ENCODE measurements around the gene ADGRE3. TPM values are rescaled to one million over a fixed set of nuclear protein-coding genes. Genes with fewer than 3 reads are reported as not detected.

Gene ADGRE3
- total RNA-seq, 1 donor from 2014 or later: not detected

- Histone ChIP-seq H3K27ac (ENCODE audit: low read depth, low read length) (no peak overlapping the region), H3K36me3 (ENCODE audit: control insufficient read depth in 3 of 3, insufficient read depth in 3 of 3, low read length in 3 of 3) (peaks cover 41 to 46% (median 41%) of the 10 kb centered on the region in 3 donors), H3K9ac (ENCODE audit: low read depth in 1 of 3, low read length in 3 of 3) (no peak overlapping the region), H3K9me3 (ENCODE audit: control insufficient read depth in 3 of 3, low read length in 3 of 3) (no peaks in the 10 kb centered on the region), H3K4me3 (ENCODE audit: low read length in 3 of 3) (no peak overlapping the region), H3K4me1 (ENCODE audit: control insufficient read depth in 3 of 3, insufficient read depth in 3 of 3, low read length in 3 of 3) (peaks cover 10 to 11% (median 11%) of the 10 kb centered on the region in 3 donors), H3K27me3 (ENCODE audit: control insufficient read depth in 3 of 3, insufficient read depth in 3 of 3, low read length in 3 of 3) (no peaks in the 10 kb centered on the region)
Measured at GRCh38 chr19:14694641-14695266, 20.1 kb upstream of the ADGRE3 start.

GRCh38 chr19:14689598-14690503 is 15.2 kb upstream of the ADGRE3 start, which contains the start of gene ZNF333:
ZNF333 (plus strand) TSS chr19:14690048; CDS start chr19:14693492, 3,444 bp downstream.
- H3K27me3 ChIP-seq (ENCODE audit: control insufficient read depth in 3 of 3, insufficient read depth in 3 of 3, low read length in 3 of 3): no peaks in the 10 kb centered on the region
- peaks cover 11 to 12% (median 11%) of the 10 kb centered on the region in 3 donors for H3K4me1 ChIP-seq (ENCODE audit: control insufficient read depth in 3 of 3, insufficient read depth in 3 of 3, low read length in 3 of 3)
- H3K9ac ChIP-seq (ENCODE audit: low read depth in 1 of 3, low read length in 3 of 3): peak within 1 kb of the TSS; percentile 87 to 92 (median 89)
- H3K9me3 ChIP-seq (ENCODE audit: control insufficient read depth in 3 of 3, low read length in 3 of 3): no peaks in the 10 kb centered on the region
- H3K4me3 ChIP-seq (ENCODE audit: low read length in 3 of 3): peak within 1 kb of the TSS; percentile 93 to 96 (median 95)
- H3K36me3 ChIP-seq (ENCODE audit: control insufficient read depth in 3 of 3, insufficient read depth in 3 of 3, low read length in 3 of 3): peaks cover 2 to 11% (median 11%) of the 10 kb centered on the region in 3 donors
- peak within 1 kb of the TSS; percentile 90 for H3K27ac ChIP-seq (ENCODE audit: low read depth, low read length)

GRCh38 chr19:14686411-14686810 is 11.8 kb upstream of the ADGRE3 start:
- peaks cover 2 to 9% (median 6%) of the 10 kb centered on the region in 3 donors for H3K27me3 ChIP-seq (ENCODE audit: control insufficient read depth in 3 of 3, insufficient read depth in 3 of 3, low read length in 3 of 3)

GRCh38 chr19:14683439-14683838 is 8.8 kb upstream of the ADGRE3 start:
- peaks cover 2 to 9% (median 9%) of the 10 kb centered on the region in 3 donors for H3K27me3 ChIP-seq (ENCODE audit: control insufficient read depth in 3 of 3, insufficient read depth in 3 of 3, low read length in 3 of 3)
- no peaks in the 10 kb centered on the region for H3K36me3 ChIP-seq (ENCODE audit: control insufficient read depth in 3 of 3, insufficient read depth in 3 of 3, low read length in 3 of 3)
- no peak overlapping the region for H3K9ac ChIP-seq (ENCODE audit: low read depth in 1 of 3, low read length in 3 of 3)
- H3K4me1 ChIP-seq (ENCODE audit: control insufficient read depth in 3 of 3, insufficient read depth in 3 of 3, low read length in 3 of 3): no peaks in the 10 kb centered on the region
- no peak overlapping the region for H3K27ac ChIP-seq (ENCODE audit: low read depth, low read length)
- no peak overlapping the region for H3K4me3 ChIP-seq (ENCODE audit: low read length in 3 of 3)
- no peaks in the 10 kb centered on the region for H3K9me3 ChIP-seq (ENCODE audit: control insufficient read depth in 3 of 3, low read length in 3 of 3)

More at GRCh38 chr19:14686411-14686810, 11.8 kb upstream of the ADGRE3 start:
- Histone ChIP-seq H3K9ac (ENCODE audit: low read depth in 1 of 3, low read length in 3 of 3) (no peak overlapping the region), H3K9me3 (ENCODE audit: control insufficient read depth in 3 of 3, low read length in 3 of 3) (no peaks in the 10 kb centered on the region), H3K36me3 (ENCODE audit: control insufficient read depth in 3 of 3, insufficient read depth in 3 of 3, low read length in 3 of 3) (no peaks in the 10 kb centered on the region), H3K4me1 (ENCODE audit: control insufficient read depth in 3 of 3, insufficient read depth in 3 of 3, low read length in 3 of 3) (peaks cover 9 to 12% (median 11%) of the 10 kb centered on the region in 3 donors), H3K4me3 (ENCODE audit: low read length in 3 of 3) (no peak overlapping the region), H3K27ac (ENCODE audit: low read depth, low read length) (no peak overlapping the region)

GRCh38 chr19:14682084-14682483 is 7.4 kb upstream of the ADGRE3 start:
- Histone ChIP-seq H3K4me1 (ENCODE audit: control insufficient read depth in 3 of 3, insufficient read depth in 3 of 3, low read length in 3 of 3) (no peaks in the 10 kb centered on the region), H3K27me3 (ENCODE audit: control insufficient read depth in 3 of 3, insufficient read depth in 3 of 3, low read length in 3 of 3) (peaks cover 2 to 9% (median 9%) of the 10 kb centered on the region in 3 donors), H3K9ac (ENCODE audit: low read depth in 1 of 3, low read length in 3 of 3) (no peak overlapping the region), H3K4me3 (ENCODE audit: low read length in 3 of 3) (no peak overlapping the region), H3K27ac (ENCODE audit: low read depth, low read length) (no peak overlapping the region), H3K36me3 (ENCODE audit: control insufficient read depth in 3 of 3, insufficient read depth in 3 of 3, low read length in 3 of 3) (no peaks in the 10 kb centered on the region), H3K9me3 (ENCODE audit: control insufficient read depth in 3 of 3, low read length in 3 of 3) (no peaks in the 10 kb centered on the region)

GRCh38 chr19:14678199-14678598 is 3.6 kb upstream of the ADGRE3 start:
- H3K4me1 ChIP-seq (ENCODE audit: control insufficient read depth in 3 of 3, insufficient read depth in 3 of 3, low read length in 3 of 3): no peaks in the 10 kb centered on the region
- no peaks in the 10 kb centered on the region for H3K36me3 ChIP-seq (ENCODE audit: control insufficient read depth in 3 of 3, insufficient read depth in 3 of 3, low read length in 3 of 3)
- H3K27me3 ChIP-seq (ENCODE audit: control insufficient read depth in 3 of 3, insufficient read depth in 3 of 3, low read length in 3 of 3): peaks cover 7 to 8% (median 8%) of the 10 kb centered on the region in 3 donors
- H3K4me3 ChIP-seq (ENCODE audit: low read length in 3 of 3): no peak overlapping the region
- H3K27ac ChIP-seq (ENCODE audit: low read depth, low read length): no peak overlapping the region
- no peak overlapping the region for H3K9ac ChIP-seq (ENCODE audit: low read depth in 1 of 3, low read length in 3 of 3)
- H3K9me3 ChIP-seq (ENCODE audit: control insufficient read depth in 3 of 3, low read length in 3 of 3): no peaks in the 10 kb centered on the region

- Histone ChIP-seq H3K36me3 (ENCODE audit: control insufficient read depth in 3 of 3, insufficient read depth in 3 of 3, low read length in 3 of 3) (no peaks in the 10 kb centered on the region), H3K4me1 (ENCODE audit: control insufficient read depth in 3 of 3, insufficient read depth in 3 of 3, low read length in 3 of 3) (no peaks in the 10 kb centered on the region), H3K27me3 (ENCODE audit: control insufficient read depth in 3 of 3, insufficient read depth in 3 of 3, low read length in 3 of 3) (peaks cover 6 to 10% (median 8%) of the 10 kb centered on the region in 3 donors), H3K9me3 (ENCODE audit: control insufficient read depth in 3 of 3, low read length in 3 of 3) (no peaks in the 10 kb centered on the region), H3K4me3 (ENCODE audit: low read length in 3 of 3) (no peak overlapping the region), H3K27ac (ENCODE audit: low read depth, low read length) (no peak overlapping the region), H3K9ac (ENCODE audit: low read depth in 1 of 3, low read length in 3 of 3) (no peak overlapping the region)
Measured at GRCh38 chr19:14677464-14677863, 2.8 kb upstream of the ADGRE3 start.

GRCh38 chr19:14676762-14677161 is 2.1 kb upstream of the ADGRE3 start:
- Histone ChIP-seq H3K9me3 (ENCODE audit: control insufficient read depth in 3 of 3, low read length in 3 of 3) (no peaks in the 10 kb centered on the region), H3K9ac (ENCODE audit: low read depth in 1 of 3, low read length in 3 of 3) (no peak overlapping the region), H3K27ac (ENCODE audit: low read depth, low read length) (no peak overlapping the region), H3K4me1 (ENCODE audit: control insufficient read depth in 3 of 3, insufficient read depth in 3 of 3, low read length in 3 of 3) (no peaks in the 10 kb centered on the region), H3K36me3 (ENCODE audit: control insufficient read depth in 3 of 3, insufficient read depth in 3 of 3, low read length in 3 of 3) (no peaks in the 10 kb centered on the region), H3K27me3 (ENCODE audit: control insufficient read depth in 3 of 3, insufficient read depth in 3 of 3, low read length in 3 of 3) (peaks cover 3 to 10% (median 10%) of the 10 kb centered on the region in 3 donors), H3K4me3 (ENCODE audit: low read length in 3 of 3) (no peak overlapping the region)

GRCh38 chr19:14673088-14673487 is 1.6 kb downstream of the ADGRE3 start:
- Histone ChIP-seq H3K36me3 (ENCODE audit: control insufficient read depth in 3 of 3, insufficient read depth in 3 of 3, low read length in 3 of 3) (no peaks in the 10 kb centered on the region), H3K9me3 (ENCODE audit: control insufficient read depth in 3 of 3, low read length in 3 of 3) (peaks cover 7 to 12% (median 8%) of the 10 kb centered on the region in 3 donors), H3K4me1 (ENCODE audit: control insufficient read depth in 3 of 3, insufficient read depth in 3 of 3, low read length in 3 of 3) (no peaks in the 10 kb centered on the region), H3K27me3 (ENCODE audit: control insufficient read depth in 3 of 3, insufficient read depth in 3 of 3, low read length in 3 of 3) (peaks cover 3 to 16% (median 13%) of the 10 kb centered on the region in 3 donors), H3K4me3 (ENCODE audit: low read length in 3 of 3) (no peak overlapping the region), H3K9ac (ENCODE audit: low read depth in 1 of 3, low read length in 3 of 3) (no peak overlapping the region), H3K27ac (ENCODE audit: low read depth, low read length) (no peak overlapping the region)
